IMR-90 (cell line): ENCODE data around the gene NXN.

Experiments used
- CEBPB ChIP-seq: IDR thresholded peaks from 2 replicates; pipeline ENCODE4 v1.6.1; 2012; ENCODE audit warnings: low read depth, low read length, improper control_type of control experiment
- CHD1 ChIP-seq: IDR thresholded peaks from 2 replicates; pipeline ENCODE4 v1.6.1; 2012; ENCODE audit warnings: low read depth, low read length, improper control_type of control experiment
- CTCF ChIP-seq: conservative IDR thresholded peaks from 2 replicates; pipeline ENCODE4 v1.5.1; 2012; ENCODE audit warnings: mild to moderate bottlenecking, low read depth, low read length, improper control_type of control experiment
- FOS ChIP-seq: fragments of 150-350 bp; IDR thresholded peaks from 2 replicates; pipeline ENCODE4 v1.6.1; 2016; ENCODE audit warnings: low read depth, low read length
- MXI1 ChIP-seq: IDR thresholded peaks from 2 replicates; pipeline ENCODE4 v1.6.1; 2012; ENCODE audit warnings: low read depth, mild to moderate bottlenecking, low read length, moderate library complexity, borderline replicate concordance
- POLR2A ChIP-seq: IDR thresholded peaks from 2 replicates; pipeline ENCODE4 v1.6.1; 2012; ENCODE audit warnings: mild to moderate bottlenecking, low read depth, low read length
- RAD21 ChIP-seq: IDR thresholded peaks from 2 replicates; pipeline ENCODE4 v1.6.1; 2012; ENCODE audit warnings: low read length, improper control_type of control experiment
- RFX5 ChIP-seq: IDR thresholded peaks from 2 replicates; pipeline ENCODE4 v1.8.0; 2012; ENCODE audit warnings: low read depth, mild to moderate bottlenecking, low read length, moderate library complexity

- TF ChIP-seq CTCF (no peak), CHD1 (no peak), FOS (no peak), MXI1 (no peak), POLR2A (no peak), RAD21 (no peak), RFX5 (no peak), CEBPB (no peak)
Measured at GRCh38 chr17:825216-825615, 154.4 kb downstream of the NXN start.
